Fibroblast of the aortic adventitia (primary cell): ENCODE data around the gene MARCHF2. TPM values are rescaled to one million over a fixed set of nuclear protein-coding genes. Genes with fewer than 3 reads are reported as not detected.

Experiments
- DNase-seq: peaks from one replicate; pipeline ENCODE4 v3.0.0-alpha.2; 2010; ENCODE audit warnings: low read depth
- H3K4me3 ChIP-seq: 2 replicates; pipeline ENCODE4 v1.5.1; 2011; ENCODE audit warnings: low read depth, mild to moderate bottlenecking, control low read depth, low read length, moderate library complexity
- CTCF ChIP-seq: IDR thresholded peaks from 2 replicates; pipeline ENCODE4 v1.5.1; 2011; ENCODE audit warnings: mild to moderate bottlenecking, low read length, control low read depth, inconsistent platforms; ENCODE audit not compliant: insufficient read depth
- total RNA-seq: library from RNA; depleted of rRNA; stranded (reverse); fragments of >200 nt; gene quantifications from 2 replicates; pipeline ENCODE4 v1.2.3, GENCODE V29; 2012; ENCODE audit warnings: low replicate concordance

MARCHF2 gene
- total RNA-seq, 1 donor, result 68.2 TPM

DNA sequence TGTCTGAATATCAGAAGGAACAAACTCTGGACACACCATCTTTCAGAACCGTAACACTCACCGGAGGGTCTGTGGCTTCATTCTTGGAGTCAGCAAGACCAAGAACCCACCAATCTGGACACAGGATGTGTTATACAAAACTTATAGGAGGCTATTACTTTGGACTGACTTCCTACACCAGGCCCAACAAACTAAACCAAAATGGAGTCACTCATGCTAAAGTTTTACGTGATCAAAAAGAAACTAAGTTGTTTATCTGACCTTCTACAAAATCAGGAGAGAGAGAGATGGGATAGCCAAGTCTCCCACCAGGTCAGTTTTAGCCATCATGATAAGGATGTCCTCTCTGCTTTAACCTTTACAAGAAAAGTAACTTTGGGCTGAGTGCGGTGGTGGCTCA, 26.1 kb upstream of the MARCHF2 start:
- no peak for DNase-seq
- no peak overlapping the region for H3K4me3 ChIP-seq
- no peak for TF ChIP-seq CTCF

GRCh38 chr19:8387688-8388611, 25.2 kb upstream of the MARCHF2 start:
- H3K4me3 ChIP-seq, result no peak overlapping the region
- no peak for TF ChIP-seq CTCF
- DNase-seq, result no peak

GRCh38 chr19:8388612-8388958, 24.5 kb upstream of the MARCHF2 start:
- no peak overlapping the region for H3K4me3 ChIP-seq
- no peak for DNase-seq
- TF ChIP-seq CTCF, result no peak

- peak; percentile 100 for DNase-seq
These were observed 23.1 kb upstream of the MARCHF2 start, which contains the start of gene RAB11B for GRCh38 chr19:8389891-8390616. Gene RAB11B, plus strand, starts transcription at chr19:8390360. Its CDS starts 57 bp downstream, at chr19:8390417.

GRCh38 chr19:8390617-8390981, 22.5 kb upstream of the MARCHF2 start:
- H3K4me3 ChIP-seq, result peak overlapping the region; percentile 80
- no peak for TF ChIP-seq CTCF
- DNase-seq, result peak; percentile 93

More at GRCh38 chr19:8389891-8390616, 23.1 kb upstream of the MARCHF2 start, which contains the start of gene RAB11B:
- no peak for TF ChIP-seq CTCF
- peak within 1 kb of the TSS; percentile 80 for H3K4me3 ChIP-seq

- no peak for DNase-seq
- TF ChIP-seq CTCF, result no peak
- peak overlapping the region; percentile 51 for H3K4me3 ChIP-seq
These were observed 21.7 kb upstream of the MARCHF2 start for GRCh38 chr19:8391198-8392016.
